Mesothelial cell of epicardium (in vitro differentiated cells): ENCODE measurements around the gene ZNG1F. TPM values are rescaled to one million over a fixed set of nuclear protein-coding genes. Genes with fewer than 3 reads are reported as not detected.
"Not testable (repeated sequence)": the region's sequence is repeated elsewhere in the genome, so short reads cannot be mapped to it uniquely, and the experiment has no call there.

Source experiments
- DNase-seq, 2 experiments: peaks; one replicate each; pipeline ENCODE4 v3.0.0; 2021; ENCODE audit warnings: low spot score in 2 of 2; ENCODE audit not compliant: unreplicated experiment in 2 of 2
- H3K27ac Mint-ChIP-seq: 2 replicates; pipeline ENCODE4 v1.8.0; 2021; ENCODE audit warnings: mixed read lengths
- H3K27me3 Mint-ChIP-seq: 2 replicates; pipeline ENCODE4 v1.8.0; 2021; ENCODE audit warnings: low read depth, mixed read lengths
- H3K36me3 Mint-ChIP-seq: 2 replicates; pipeline ENCODE4 v1.8.0; 2021; ENCODE audit warnings: mixed read lengths
- H3K4me1 Mint-ChIP-seq: 2 replicates; pipeline ENCODE4 v1.8.0; 2021; ENCODE audit warnings: mixed read lengths
- H3K4me3 Mint-ChIP-seq: 2 replicates; pipeline ENCODE4 v1.8.0; 2021; ENCODE audit warnings: mild to moderate bottlenecking, moderate library complexity, mixed read lengths
- H3K9me3 Mint-ChIP-seq: 2 replicates; pipeline ENCODE4 v1.8.0; 2021; ENCODE audit warnings: mixed read lengths
- total RNA-seq: library from RNA; stranded (reverse); gene quantifications from 3 replicates; pipeline ENCODE4 v1.2.1, GENCODE V29; 2021
- TF ChIP-seq, protein P1 (sequence below): fragments of 200-600 bp; sonication (generic); IDR thresholded peaks from one replicate; pipeline ENCODE4 v1.5.0; 2021; ENCODE audit warnings: antibody characterized with exemption; ENCODE audit not compliant: unreplicated experiment

The ZNG1F gene
- 18.9 to 24.5 TPM (median 22.9 TPM) in 3 replicates for total RNA-seq

- not testable (repeated sequence) for DNase-seq, H3K27ac Mint-ChIP-seq, H3K4me1 Mint-ChIP-seq, H3K9me3 Mint-ChIP-seq, H3K4me3 Mint-ChIP-seq, H3K36me3 Mint-ChIP-seq, H3K27me3 Mint-ChIP-seq
Measured at GRCh38 chr9:41189217-41189616, at the start of gene ZNG1F. ZNG1F (minus strand) TSS chr9:41189317; CDS start chr9:41189258, 59 bp downstream.

- peaks cover 36% of the 10 kb centered on the region for H3K9me3 Mint-ChIP-seq
- not testable (repeated sequence) for H3K4me1 Mint-ChIP-seq, H3K27ac Mint-ChIP-seq, DNase-seq, H3K36me3 Mint-ChIP-seq, H3K4me3 Mint-ChIP-seq
- peaks cover 10% of the 10 kb centered on the region for H3K27me3 Mint-ChIP-seq
Measured at GRCh38 chr9:41237110-41237749, 48.1 kb upstream of the ZNG1F start.

DNA sequence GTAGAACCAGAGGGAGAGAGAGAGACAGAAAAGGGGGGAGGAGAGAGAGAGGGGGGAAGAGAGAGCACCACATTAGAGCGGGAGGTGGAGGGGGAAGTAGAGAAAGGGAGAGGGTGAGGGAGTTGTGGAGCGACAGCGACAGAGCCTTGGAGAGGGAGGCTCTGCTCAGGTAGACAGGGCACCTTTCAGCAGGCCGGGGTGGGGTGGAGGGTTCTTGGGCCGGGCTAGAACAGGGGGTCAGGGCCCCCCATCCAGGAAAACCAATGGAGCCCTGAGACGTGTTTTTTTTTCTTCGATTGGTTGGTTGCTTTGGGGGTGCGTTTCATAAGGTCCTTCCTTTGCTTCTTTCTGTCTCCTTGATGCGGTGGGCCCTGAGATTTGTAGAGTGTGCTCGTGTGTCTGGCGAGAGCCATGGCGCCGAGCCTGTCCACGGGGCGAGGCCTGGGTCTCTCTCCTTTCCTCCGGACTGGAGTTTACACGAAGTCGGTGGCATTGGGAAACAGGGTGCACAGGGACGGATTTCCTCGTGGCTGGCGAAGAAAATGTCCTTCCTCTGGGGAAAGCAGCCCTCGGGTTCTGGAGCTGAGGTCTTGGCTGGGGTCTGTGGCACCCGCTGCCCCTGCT, 47.5 kb upstream of the ZNG1F start:
- DNase-seq, H3K36me3 Mint-ChIP-seq, H3K27ac Mint-ChIP-seq, H3K4me1 Mint-ChIP-seq, H3K4me3 Mint-ChIP-seq: not testable (repeated sequence)
- peaks cover 36% of the 10 kb centered on the region for H3K9me3 Mint-ChIP-seq
- H3K27me3 Mint-ChIP-seq: peaks cover 10% of the 10 kb centered on the region

DNA sequence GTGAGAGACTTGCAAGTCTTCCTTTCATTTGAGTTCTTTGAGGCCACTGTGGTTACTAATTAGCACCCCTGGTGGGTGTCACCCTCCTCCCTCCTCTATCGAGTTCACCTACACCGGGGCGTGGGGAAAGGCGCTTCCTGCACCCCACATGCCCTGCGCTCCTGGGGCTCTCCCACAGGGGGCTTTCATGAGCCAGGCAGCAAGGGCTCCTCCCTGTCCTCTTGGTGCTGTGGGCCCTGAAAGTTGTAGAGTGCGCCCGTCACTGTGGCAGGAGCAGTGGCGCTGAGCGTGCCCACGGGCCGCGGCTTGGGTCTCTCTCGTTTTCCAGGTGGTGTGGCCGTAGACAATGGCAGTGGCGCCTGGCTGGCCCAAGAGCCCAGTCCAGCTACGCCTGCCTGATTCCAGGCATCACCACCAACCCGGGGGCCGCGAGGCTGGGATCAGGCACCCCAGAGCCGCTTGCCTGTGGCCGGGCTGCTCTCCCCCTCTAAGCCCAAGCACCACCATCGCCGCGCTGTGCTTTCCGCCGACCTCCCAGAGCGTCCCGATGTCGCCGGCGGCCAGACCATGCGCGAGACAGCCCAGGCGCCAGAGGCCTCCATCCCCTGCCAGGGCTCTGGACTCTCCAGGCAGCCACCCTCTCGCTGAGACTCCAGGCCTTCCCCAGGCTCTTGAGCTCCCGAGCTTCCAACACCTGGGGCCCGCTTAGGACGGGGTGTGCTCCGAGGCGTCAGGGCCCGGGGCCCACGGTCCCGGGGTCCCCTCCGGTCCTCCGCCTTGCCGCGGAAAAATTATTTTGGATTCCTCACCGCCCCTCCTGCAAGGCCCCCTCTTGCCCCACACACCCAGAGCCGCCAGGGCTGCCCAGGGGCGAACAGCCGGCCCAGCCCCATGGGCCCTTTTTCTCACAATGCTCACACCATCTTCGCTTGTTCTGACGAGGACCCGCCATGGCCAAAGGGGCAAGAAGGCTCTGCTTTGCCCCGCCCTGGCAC, 46.0 kb upstream of the ZNG1F start:
- not testable (repeated sequence) for H3K4me3 Mint-ChIP-seq, H3K27me3 Mint-ChIP-seq, DNase-seq

GRCh38 chr9:41234221-41234620, 45.1 kb upstream of the ZNG1F start:
- not testable (repeated sequence) for H3K27me3 Mint-ChIP-seq, H3K27ac Mint-ChIP-seq, H3K36me3 Mint-ChIP-seq, DNase-seq, H3K4me3 Mint-ChIP-seq, H3K4me1 Mint-ChIP-seq
- peaks cover 15% of the 10 kb centered on the region for H3K9me3 Mint-ChIP-seq

More for the DNA sequence above, 46.0 kb upstream of the ZNG1F start:
- H3K4me1 Mint-ChIP-seq, H3K36me3 Mint-ChIP-seq, H3K27ac Mint-ChIP-seq: not testable (repeated sequence)
- peaks cover 24% of the 10 kb centered on the region for H3K9me3 Mint-ChIP-seq

DNA sequence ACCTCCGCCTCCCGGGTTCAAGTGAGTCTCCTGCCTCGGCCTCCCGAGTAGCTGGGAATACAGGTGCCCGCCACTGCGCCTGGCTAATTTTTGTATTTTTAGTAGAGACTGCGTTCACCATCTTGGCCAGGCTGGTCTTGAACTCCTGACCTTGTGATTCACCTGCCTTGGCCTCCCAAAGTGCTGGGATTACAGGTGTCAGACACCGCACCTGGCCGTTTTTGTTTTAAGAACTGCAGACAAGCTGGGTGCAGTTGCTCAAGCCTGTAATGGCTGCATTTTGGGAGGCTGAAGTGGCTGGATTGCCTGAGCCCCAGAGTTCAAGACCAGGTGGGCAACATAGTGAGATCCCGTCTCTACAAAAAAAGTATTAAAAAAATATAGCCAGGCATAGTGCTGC, 43.2 kb upstream of the ZNG1F start:
- H3K36me3 Mint-ChIP-seq, H3K4me1 Mint-ChIP-seq, DNase-seq, H3K27ac Mint-ChIP-seq, H3K4me3 Mint-ChIP-seq, H3K9me3 Mint-ChIP-seq, H3K27me3 Mint-ChIP-seq: not testable (repeated sequence)

DNA sequence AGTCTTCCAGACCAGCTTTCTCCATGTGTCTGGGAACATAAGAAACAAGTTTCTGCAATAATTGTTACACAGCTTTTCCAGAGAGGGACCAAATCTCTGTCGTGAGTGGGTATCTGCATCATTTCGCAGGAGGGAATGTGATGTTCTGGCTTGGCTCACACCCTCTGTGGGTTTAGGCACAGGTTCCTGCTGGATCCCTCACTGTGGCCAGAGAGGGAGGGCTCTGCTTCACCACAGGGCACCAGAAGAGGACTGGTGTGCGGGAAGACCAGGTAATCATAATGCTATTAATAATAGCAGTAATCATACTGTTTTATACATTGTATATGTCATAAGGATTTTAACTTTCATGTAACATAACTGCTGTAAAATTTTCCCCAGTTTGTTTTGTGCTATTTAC, 41.3 kb upstream of the ZNG1F start:
- H3K36me3 Mint-ChIP-seq, H3K27me3 Mint-ChIP-seq, H3K4me1 Mint-ChIP-seq, H3K4me3 Mint-ChIP-seq, DNase-seq, H3K27ac Mint-ChIP-seq, H3K9me3 Mint-ChIP-seq: not testable (repeated sequence)

- Mint-ChIP-seq H3K9me3 (peaks cover 3% of the 10 kb centered on the region), H3K4me3 (no peak overlapping the region), H3K4me1 (no peaks in the 10 kb centered on the region), H3K36me3 (peaks cover 2% of the 10 kb centered on the region), H3K27ac (no peak overlapping the region), H3K27me3 (peaks cover 8% of the 10 kb centered on the region)
- TF ChIP-seq, protein P1, sequence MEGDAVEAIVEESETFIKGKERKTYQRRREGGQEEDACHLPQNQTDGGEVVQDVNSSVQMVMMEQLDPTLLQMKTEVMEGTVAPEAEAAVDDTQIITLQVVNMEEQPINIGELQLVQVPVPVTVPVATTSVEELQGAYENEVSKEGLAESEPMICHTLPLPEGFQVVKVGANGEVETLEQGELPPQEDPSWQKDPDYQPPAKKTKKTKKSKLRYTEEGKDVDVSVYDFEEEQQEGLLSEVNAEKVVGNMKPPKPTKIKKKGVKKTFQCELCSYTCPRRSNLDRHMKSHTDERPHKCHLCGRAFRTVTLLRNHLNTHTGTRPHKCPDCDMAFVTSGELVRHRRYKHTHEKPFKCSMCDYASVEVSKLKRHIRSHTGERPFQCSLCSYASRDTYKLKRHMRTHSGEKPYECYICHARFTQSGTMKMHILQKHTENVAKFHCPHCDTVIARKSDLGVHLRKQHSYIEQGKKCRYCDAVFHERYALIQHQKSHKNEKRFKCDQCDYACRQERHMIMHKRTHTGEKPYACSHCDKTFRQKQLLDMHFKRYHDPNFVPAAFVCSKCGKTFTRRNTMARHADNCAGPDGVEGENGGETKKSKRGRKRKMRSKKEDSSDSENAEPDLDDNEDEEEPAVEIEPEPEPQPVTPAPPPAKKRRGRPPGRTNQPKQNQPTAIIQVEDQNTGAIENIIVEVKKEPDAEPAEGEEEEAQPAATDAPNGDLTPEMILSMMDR: no peak
- DNase-seq: no peak
Measured at GRCh38 chr9:41229408-41230401, 40.6 kb upstream of the ZNG1F start.

DNA sequence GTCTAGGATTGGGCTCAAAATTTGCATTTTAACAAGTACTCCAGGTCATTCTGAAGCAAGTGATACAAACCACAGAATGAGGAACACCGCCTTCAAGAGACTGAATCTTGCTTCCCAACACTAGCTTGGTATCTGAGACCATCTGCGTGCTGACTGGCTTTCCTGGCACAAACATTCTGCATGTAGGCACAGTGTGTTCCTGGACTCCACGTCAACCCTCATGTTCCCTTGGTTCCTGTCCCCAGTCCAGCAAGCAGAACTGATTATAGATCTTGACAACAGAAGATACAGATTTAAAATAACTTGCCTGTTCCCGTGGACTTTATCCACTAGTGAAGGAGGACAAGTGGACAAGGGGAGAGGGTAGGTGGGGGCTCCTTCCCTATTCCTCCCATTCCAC, 30.7 kb upstream of the ZNG1F start:
- not testable (repeated sequence) for DNase-seq, H3K36me3 Mint-ChIP-seq, H3K27me3 Mint-ChIP-seq, H3K9me3 Mint-ChIP-seq, H3K27ac Mint-ChIP-seq, H3K4me1 Mint-ChIP-seq, H3K4me3 Mint-ChIP-seq

- not testable (repeated sequence) for DNase-seq, H3K9me3 Mint-ChIP-seq, H3K36me3 Mint-ChIP-seq, H3K4me1 Mint-ChIP-seq, H3K4me3 Mint-ChIP-seq, H3K27me3 Mint-ChIP-seq, H3K27ac Mint-ChIP-seq
Measured at GRCh38 chr9:41188439-41188838, 678 bp downstream of the ZNG1F start.

DNA sequence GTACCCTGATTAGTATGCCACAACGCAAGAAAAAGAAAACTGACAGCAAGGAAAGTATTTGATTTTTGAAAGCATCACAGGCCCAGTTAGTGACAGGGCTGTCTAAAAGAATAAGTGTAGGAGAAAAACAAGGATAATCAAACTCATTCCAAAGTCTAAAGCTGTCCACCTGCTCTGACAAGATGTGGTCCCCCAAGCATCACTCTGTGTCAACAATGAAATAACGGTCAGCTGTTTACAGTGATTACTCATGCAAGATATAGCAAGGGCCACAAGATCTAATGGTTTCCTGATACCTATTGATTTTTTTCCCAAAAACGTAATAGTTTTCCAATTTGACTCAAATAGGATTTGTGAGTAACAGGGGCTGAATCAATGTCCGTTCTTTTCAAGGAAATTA, 14.1 kb downstream of the ZNG1F start:
- H3K4me1 Mint-ChIP-seq, H3K36me3 Mint-ChIP-seq, H3K9me3 Mint-ChIP-seq, DNase-seq, H3K4me3 Mint-ChIP-seq, H3K27ac Mint-ChIP-seq, H3K27me3 Mint-ChIP-seq: not testable (repeated sequence)

DNA sequence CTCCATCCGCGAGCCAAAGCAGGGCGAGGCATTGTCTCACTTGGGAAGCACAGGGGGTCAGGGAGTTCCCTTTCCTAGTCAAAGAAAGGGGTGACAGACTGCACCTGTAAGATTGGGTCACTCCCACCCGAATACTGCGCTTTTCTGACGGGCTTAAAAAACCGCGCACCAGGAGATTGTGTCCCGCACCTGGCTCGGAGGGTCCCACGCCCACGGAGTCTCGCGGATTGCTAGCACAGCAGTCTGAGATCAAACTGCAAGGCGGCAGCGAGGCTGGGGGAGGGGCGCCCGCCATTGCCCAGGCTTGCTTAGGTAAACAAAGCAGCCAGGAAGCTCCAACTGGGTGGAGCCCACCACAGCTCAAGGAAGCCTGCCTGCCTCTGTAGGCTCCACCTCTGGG, 39.0 kb downstream of the ZNG1F start:
- H3K9me3 Mint-ChIP-seq, H3K4me3 Mint-ChIP-seq: not testable (repeated sequence)

More for the DNA sequence above, 39.0 kb downstream of the ZNG1F start:
- H3K27me3 Mint-ChIP-seq, H3K36me3 Mint-ChIP-seq, DNase-seq, H3K4me1 Mint-ChIP-seq, H3K27ac Mint-ChIP-seq: not testable (repeated sequence)
